ENCODE data around the gene CNTN4. TPM values are rescaled to one million over a fixed set of nuclear protein-coding genes. Genes with fewer than 3 reads are reported as not detected.

Gene CNTN4
- total and polyA plus RNA-seq, 2 of the 8 experiments (the other 6 are each of a cell fraction or from before 2014, with no cell fraction given): 0.41 to 2.2 TPM

- no peak for TF ChIP-seq POU5F1 (IDR thresholded peaks at IDR 0.05; ENCODE audit: low read depth, low read length)
Measured at GRCh38 chr3:2784627-2785026, 686.0 kb downstream of the CNTN4 start (continued).
